GM18505 (cell line): ENCODE data around the gene ETV4.

Experiments
- ATAC-seq: cut with Tn5 transposase; IDR thresholded peaks from one replicate; pipeline ENCODE4 v1.9.1; 2021; ENCODE audit not compliant: unreplicated experiment
- POLR2A ChIP-seq: IDR thresholded peaks from 4 replicates; pipeline ENCODE4 v1.6.1; 2011; ENCODE audit warnings: borderline replicate concordance; ENCODE audit not compliant: insufficient read depth, insufficient read length; ENCODE audit errors: extremely low read depth

ETV4 gene

DNA sequence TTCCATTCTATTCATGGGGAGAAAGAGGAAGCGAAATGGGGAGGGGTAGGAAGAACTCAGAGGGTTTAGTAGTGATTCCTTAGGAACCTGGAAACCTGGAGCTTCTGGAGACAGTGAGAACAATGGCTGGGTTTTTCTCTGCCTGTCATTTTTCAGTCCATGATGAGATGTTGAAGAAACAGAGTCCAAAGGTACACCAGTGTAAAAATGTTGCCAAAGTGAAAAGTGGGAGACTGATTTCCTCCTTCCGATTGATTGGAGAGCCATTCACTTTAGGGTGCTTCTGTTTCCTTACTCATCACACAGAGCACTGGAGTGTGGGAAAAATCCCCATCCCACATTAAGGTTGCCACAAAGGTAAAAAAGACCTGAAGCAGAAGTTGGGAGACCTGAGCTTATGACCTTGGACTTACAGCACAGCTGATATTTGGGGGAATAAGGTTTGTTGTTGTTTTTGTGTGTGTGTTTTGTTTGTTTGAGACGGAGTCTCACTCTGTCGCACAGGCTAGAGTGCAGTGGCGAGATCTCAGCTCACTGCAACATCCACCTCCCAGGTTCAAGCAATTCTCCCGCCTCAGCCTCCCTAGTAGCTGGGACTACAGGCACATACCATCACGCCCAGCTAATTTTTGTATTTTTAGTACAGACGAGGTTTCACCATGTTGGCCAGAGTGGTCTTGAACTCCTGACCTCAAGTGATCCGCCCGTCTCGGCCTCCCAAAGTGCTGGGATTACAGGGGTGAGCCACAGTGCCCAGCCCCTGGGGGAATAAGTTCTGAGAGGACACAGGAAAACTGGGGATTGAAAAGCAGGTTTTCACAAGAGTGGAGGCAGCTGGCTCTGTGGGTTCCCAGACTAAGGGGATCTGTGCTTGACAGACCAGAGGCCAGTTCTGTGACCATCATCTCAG is 63.8 kb downstream of the ETV4 start:
- no peak for ATAC-seq
- TF ChIP-seq POLR2A, result no peak

DNA sequence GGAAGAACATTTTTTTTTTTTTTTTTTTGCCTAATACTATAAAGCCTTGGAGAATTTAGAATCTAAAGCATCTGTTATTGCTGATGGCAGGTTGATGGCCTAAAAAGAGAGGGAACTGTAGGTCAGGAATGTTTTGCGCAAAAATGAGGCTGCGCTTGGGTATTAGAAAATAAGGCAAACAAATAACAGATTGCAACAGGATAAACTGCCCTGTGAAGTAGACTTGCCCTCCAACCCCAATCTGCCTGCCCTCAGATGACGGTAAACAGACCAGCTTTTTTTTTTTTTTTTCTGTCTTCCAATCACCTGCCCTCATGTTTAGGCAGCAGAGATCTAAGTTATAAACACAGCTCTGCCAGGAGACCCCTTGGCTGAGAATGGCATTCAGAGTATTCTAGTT is 66.2 kb downstream of the ETV4 start:
- ATAC-seq, result no peak
- TF ChIP-seq POLR2A, result no peak
